ENCODE results near the gene MACROH2A1.

The MACROH2A1 gene

DNA sequence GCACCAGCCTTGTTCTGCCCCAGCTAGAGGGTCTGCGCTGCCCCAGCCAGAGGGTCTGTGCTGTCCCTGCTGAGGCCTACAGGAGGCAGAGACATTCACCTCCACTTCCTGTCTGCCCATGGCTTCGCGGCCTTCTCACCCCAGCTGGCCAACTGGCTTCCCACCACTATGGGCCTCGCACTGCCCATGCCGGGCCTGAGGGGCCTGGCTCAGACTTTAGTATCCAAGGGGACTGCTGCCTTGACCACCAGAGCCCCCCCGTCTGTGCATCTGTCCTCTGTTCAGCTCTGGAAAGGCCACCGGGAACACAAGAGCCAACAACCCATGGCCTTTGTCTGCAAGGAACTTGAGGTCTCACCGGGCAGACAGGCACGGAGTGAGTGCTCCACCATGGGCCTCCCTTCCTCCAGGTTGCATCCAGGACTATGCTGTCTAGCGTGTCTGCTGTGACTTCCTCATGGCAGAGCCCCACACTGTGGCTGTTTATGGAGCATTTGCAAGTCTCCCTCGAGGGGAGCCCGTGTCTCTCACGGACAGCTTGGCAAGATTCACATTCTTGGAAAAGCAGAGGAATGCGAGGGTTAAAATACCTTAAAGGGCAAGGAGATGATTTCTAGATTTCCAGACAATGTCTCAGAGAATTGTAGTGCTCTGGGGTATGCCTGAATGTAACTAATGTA, 46.4 kb upstream of the MACROH2A1 start:
- DNase-seq (ENCODE audit: low spot score), result no peak
- TF ChIP-seq, protein P1, sequence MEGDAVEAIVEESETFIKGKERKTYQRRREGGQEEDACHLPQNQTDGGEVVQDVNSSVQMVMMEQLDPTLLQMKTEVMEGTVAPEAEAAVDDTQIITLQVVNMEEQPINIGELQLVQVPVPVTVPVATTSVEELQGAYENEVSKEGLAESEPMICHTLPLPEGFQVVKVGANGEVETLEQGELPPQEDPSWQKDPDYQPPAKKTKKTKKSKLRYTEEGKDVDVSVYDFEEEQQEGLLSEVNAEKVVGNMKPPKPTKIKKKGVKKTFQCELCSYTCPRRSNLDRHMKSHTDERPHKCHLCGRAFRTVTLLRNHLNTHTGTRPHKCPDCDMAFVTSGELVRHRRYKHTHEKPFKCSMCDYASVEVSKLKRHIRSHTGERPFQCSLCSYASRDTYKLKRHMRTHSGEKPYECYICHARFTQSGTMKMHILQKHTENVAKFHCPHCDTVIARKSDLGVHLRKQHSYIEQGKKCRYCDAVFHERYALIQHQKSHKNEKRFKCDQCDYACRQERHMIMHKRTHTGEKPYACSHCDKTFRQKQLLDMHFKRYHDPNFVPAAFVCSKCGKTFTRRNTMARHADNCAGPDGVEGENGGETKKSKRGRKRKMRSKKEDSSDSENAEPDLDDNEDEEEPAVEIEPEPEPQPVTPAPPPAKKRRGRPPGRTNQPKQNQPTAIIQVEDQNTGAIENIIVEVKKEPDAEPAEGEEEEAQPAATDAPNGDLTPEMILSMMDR (conservative IDR thresholded peaks at IDR 0.05; ENCODE audit: low read depth), result no peak
- ChIA-PET CTCF (interaction anchor here (0.5 to 0.7 kb wide), 3 partner anchors 15 to 1875 kb away, joined by 3 to 5 read pairs (median 4); no protein-coding TSS in a partner anchor), POLR2A (ENCODE audit: low non-redundant PET) (no interaction called here)
- H3K27ac ChIP-seq, result no peak overlapping the region

DNA sequence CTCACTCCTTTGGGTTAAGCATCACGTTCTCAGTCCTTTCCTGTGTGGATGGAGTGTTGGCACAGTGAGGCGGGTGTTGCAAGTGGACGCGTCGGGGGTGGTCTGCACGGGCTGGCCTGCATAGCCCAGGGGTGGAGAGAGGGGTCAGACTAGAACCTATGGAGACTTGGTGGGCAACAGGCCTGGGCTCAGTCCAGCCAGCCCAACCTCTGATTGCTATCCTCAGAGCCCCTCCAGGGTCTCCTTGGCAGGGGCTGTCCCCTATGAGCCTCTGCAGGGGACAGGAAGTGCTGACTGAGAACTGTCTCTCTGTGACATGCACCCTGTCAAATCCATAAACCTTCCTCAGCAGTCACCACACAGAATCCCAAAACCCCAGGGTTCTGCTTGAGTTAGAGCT, 45.9 kb upstream of the MACROH2A1 start:
- POLR2A ChIA-PET (ENCODE audit: low non-redundant PET), result no interaction called here

DNA sequence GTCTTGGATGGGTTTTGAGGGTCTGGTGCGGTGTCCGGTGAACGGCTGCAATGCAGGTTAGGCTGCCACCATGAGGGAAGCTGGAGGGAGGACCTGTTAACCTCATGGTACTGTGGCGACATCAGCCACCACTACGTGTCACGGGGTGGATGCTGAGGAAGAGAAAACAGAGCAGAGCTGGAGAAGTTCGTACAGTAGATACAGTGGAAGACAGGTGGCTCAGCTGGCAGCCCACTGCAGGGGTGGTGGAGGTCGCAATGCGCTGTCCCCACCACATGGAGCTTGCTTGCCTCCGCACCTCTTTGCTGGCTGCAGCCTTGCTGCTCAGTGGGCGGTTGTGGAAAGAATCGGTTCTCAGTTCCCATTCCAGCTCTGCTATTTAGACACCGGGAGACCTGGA, 45.3 kb upstream of the MACROH2A1 start:
- DNase-seq (ENCODE audit: low spot score), result no peak
- ChIA-PET POLR2A (ENCODE audit: low non-redundant PET) (no interaction called here), CTCF (interaction anchor here (0.5 kb wide), 1 partner anchor 1454 kb away, joined by 5 read pairs; no protein-coding TSS in a partner anchor)
- TF ChIP-seq, protein P1 (conservative IDR thresholded peaks at IDR 0.05; ENCODE audit: low read depth), result no peak
- H3K27ac ChIP-seq, result no peak overlapping the region

More for the DNA sequence above, 45.9 kb upstream of the MACROH2A1 start:
- TF ChIP-seq, protein P1 (conservative IDR thresholded peaks at IDR 0.05; ENCODE audit: low read depth), result no peak
- no peak for DNase-seq (ENCODE audit: low spot score)
- CTCF ChIA-PET, result interaction anchor here (0.5 to 0.7 kb wide), 3 partner anchors 16 to 1876 kb away, joined by 3 to 5 read pairs (median 4); no protein-coding TSS in a partner anchor
- no peak overlapping the region for H3K27ac ChIP-seq

DNA sequence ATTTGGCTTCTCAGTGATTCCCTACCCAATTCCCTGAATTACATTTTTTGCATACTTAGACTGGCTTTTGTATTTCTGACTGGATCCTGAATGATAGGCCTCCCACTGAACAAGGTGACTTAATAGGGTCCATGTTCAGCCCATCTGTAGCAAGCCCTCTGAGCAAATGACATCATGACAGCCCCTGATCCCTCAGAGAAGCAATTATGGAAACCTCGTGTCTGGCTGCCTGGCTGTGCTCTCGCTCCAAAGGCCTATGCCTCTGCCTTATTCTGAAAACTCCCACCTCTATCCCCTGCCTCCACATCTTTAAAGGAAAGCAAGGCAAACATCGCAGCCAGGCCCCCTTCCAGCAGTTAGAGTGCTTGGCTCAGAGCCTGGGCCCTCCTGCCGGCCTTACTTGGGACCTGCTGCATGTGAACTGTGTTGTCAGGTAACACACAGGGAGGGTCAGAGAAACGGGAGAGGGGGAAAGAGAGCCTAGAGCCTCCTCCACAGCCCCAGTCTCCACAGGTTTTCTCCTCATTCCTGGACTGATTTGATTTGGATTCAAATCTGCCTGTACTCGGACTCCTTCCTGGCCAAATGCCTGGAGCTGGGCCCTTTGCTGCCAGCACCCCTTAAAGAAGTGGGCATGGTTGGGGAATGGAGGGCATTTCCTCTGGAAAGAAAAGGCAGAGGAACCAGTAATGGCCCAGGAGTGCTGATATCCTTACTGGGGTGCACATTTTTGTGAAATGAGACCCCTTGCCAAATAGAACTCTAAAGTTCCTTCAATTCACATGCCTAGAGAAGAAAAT, 44.3 kb upstream of the MACROH2A1 start:
- POLR2A ChIA-PET (ENCODE audit: low non-redundant PET), result no interaction called here
- TF ChIP-seq, protein P1 (conservative IDR thresholded peaks at IDR 0.05; ENCODE audit: low read depth), result no peak
- DNase-seq (ENCODE audit: low spot score), result no peak
- CTCF ChIA-PET, result interaction anchor here (0.6 kb wide), 1 partner anchor 592 kb away, joined by 4 read pairs; no protein-coding TSS in a partner anchor
- no peak overlapping the region for H3K27ac ChIP-seq

DNA sequence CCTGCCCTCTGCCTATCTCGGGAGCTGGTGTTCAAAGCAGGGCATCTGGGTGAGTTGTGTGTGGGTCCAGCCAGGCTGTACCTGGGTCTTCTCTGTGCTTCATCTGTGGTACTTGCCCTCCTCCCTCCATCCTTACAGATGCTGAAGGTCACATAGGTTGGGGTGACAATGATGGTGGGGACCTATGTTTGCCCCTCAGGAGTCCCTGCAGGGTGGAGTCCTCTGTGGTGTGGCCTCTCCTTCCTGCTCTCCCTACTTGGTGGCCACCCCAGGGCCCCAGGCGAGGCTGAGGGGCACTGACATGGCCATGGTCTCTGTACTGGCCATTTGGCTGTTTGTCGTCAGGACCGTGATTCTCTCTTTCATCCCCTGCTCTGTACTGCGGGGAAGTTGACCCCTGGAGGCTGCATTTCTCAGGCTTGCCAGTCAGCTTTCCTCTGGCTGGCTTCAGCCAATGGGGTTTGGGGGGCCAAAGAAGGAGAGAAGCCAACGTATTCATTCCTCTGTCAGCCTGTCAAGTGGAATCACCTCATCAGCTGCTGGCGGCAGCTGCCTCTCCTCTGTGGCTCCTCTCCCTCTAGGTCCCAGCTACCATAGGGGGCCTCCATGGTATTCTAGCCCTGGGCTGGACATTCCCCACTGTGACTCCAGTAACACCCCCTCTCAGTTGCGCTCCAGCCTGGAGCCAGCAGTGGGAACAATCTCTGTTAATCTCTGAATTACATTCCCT, 43.6 kb upstream of the MACROH2A1 start:
- TF ChIP-seq, protein P1 (conservative IDR thresholded peaks at IDR 0.05; ENCODE audit: low read depth), result no peak
- no peak overlapping the region for H3K27ac ChIP-seq
- ChIA-PET CTCF (no interaction called here), POLR2A (ENCODE audit: low non-redundant PET) (no interaction called here)
- DNase-seq (ENCODE audit: low spot score), result no peak

DNA sequence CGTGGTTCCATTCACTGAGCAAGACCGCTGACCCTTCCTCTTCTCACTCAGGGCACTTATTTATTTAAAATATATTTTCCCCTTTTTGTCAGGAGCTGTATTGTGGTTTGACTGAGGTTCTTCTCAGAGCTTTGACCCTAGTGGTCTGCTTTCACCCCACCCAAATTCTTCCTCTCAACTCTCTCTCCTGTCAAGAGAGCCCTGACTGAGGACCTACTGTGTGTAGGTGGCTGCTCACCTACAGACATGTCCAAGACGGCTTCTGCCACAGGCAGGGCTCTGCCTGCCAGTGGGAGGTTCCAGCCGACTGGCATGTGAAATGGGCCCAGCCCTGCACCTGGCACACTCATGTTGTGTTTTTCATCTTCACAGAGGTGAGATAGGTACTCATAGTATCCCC, 42.9 kb upstream of the MACROH2A1 start:
- TF ChIP-seq, protein P1 (conservative IDR thresholded peaks at IDR 0.05; ENCODE audit: low read depth), result no peak
- DNase-seq (ENCODE audit: low spot score), result no peak
- H3K27ac ChIP-seq, result no peak overlapping the region
- ChIA-PET POLR2A (ENCODE audit: low non-redundant PET) (no interaction called here), CTCF (no interaction called here)

All from RWPE1 (cell line).